Non-pigmented ciliary epithelial cell (primary cell): Measurements from ENCODE around the gene CH25H.
"Not testable (repeated sequence)": the region's sequence is repeated elsewhere in the genome, so short reads cannot be mapped to it uniquely, and the experiment has no call there.

Source experiments
- DNase-seq: peaks from one replicate; pipeline ENCODE4 v3.0.0-alpha.2; 2010; ENCODE audit warnings: low read depth

Gene CH25H, protein sequence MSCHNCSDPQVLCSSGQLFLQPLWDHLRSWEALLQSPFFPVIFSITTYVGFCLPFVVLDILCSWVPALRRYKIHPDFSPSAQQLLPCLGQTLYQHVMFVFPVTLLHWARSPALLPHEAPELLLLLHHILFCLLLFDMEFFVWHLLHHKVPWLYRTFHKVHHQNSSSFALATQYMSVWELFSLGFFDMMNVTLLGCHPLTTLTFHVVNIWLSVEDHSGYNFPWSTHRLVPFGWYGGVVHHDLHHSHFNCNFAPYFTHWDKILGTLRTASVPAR

DNA sequence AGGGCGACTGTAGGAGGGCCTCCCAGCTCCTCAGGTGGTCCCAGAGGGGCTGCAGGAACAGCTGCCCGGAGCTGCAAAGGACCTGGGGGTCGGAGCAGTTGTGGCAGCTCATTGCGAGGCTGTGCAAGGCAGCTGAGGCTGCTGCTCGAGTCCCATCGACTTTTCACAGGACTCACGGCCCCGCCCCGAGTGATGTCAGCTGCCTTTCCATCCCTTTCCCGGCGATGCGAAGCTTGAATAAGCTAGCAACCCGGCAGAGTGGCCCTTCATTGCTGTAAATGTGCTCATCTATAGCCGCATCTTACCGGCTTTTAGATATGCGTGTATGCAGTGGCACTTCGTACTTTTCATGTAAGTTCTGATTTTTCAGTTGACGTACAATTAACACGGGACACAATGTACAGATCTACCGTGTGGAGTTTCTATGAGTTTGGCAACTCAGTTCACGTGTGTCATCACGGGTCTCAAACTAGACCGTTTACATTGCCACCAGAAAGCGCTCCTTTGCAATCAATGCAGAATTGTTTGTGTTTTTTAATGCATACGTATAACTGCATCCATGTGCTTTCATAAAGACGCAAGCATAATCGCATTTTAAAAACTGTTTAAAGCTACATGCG is at the start of gene CH25H:
Gene CH25H, minus strand, starts transcription at position 137 of the 620 bp plus-strand sequence. Its CDS starts 25 bp downstream, at position 112.
- no peak for DNase-seq

DNA sequence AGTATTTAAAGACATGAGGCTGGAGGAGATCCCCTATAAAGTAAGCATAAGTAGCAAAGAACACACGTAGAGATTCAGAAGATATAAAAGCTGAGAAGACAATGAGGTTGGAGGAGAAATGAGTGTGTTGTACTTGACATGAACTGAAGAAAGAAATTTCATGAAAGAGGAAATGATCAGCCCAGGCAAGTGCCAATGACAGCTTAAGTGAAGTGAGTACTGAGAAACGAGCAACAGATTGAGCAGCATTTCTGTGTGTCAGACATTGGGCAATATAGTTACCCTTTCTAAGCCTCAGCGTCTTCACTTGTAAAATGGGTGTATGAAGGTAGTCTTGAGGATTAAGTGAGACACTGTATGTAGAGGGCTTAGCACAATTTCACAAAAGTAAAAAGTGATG is 49.2 kb upstream of the CH25H start:
- no peak for DNase-seq

DNA sequence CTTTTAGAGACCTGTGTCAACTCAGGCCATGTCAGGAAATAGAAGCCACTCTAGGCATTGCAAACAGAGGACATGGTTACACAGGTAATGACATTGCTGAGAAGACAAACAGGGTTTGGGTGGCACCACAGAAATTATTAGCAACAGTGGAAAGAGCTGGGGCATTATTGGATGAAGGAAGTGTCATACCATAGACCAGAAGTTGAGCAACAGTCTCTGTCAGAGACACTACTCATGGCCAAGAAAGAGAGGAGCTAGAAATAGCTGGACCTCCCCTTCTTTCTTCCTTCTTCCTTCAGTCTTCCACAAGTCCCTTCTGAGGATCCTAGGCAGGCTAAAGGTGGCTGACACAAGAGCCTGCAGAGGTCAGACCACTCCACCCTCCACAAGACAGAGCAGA is 48.7 kb upstream of the CH25H start:
- DNase-seq = no peak

DNA sequence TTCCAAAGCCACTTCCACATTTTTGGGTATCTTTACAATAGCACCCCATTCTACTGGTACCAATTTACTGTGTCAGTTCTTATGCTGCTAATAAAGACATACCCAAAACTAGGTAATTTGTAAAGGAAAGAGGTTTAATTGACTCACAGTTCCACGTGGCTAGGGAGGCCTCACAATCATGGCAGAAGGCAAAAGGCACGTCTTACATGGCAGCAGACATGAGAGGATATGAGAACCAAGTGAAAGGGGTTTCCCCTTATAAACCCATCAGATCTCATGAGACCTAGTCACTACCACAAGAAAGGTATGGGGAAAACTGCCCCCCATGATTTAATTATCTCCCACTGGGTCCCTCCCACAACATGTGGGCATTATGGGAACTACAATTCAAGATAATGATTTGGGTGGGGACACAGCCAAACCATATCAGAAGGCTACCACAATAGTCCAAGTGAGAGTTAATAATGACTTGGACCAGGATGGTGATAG is 48.0 kb upstream of the CH25H start:
- not testable (repeated sequence) for DNase-seq

DNA sequence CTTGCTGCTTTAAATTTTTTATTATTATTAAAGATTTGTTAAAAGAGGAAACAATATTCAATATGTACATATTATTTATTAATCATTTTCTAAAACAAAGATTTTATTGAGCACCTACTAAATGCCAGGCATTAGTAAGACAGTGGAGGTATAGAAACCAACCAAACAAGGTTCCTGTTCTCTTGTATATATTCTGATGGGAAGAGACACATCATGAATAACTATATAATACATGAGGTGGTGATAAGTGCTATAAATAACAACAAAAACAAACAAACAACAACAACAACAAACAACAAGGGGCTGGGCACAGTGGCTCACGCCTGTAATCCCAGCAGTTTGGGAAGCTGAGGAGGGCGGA is 45.1 kb upstream of the CH25H start:
- DNase-seq = no peak

DNA sequence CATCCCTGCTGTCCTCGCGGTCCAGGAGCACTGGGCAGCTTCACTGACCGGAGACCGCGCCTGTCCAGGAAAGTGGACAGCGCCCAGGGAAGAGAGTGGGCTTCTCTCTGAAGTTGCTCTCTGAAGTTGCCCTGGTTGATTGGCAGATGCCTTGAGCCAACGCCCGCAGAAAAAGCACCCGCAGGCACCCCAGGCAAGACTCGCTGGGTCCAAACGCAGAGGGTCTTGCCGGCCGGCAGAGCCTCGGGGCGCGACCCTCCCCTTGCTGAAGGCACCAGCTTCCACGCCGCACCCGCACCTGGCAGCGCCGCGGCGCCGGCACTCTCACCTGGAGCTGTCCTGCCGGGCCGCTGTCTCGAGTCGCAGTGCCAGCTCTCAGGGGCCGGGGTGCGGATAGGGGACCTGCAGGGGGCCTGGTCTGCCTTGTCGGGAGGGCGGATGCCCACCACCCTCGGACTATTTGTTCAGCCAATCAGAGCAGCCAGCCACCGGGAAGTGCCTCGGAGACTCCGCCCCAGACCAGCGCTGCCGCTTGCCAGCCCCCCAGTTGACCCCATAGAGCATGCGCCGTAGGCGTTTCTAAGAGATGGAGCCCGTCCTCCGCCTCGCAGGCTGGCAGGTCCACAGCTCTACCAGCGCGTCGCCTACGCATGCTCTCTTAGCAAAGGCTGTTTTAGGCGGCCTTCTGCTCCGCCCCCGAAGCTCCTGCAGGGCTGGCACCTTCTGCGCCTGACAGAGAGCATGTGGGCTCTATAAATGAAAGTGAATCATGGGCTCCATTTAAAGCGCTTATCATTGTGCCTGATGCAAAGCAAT is 44.5 kb upstream of the CH25H start, which contains the start of gene LIPA:
Gene LIPA, minus strand, starts transcription at position 367 of the 816 bp plus-strand sequence. CDS start 4,127 bp downstream, outside the sequence.
- DNase-seq = peak; percentile 82

DNA sequence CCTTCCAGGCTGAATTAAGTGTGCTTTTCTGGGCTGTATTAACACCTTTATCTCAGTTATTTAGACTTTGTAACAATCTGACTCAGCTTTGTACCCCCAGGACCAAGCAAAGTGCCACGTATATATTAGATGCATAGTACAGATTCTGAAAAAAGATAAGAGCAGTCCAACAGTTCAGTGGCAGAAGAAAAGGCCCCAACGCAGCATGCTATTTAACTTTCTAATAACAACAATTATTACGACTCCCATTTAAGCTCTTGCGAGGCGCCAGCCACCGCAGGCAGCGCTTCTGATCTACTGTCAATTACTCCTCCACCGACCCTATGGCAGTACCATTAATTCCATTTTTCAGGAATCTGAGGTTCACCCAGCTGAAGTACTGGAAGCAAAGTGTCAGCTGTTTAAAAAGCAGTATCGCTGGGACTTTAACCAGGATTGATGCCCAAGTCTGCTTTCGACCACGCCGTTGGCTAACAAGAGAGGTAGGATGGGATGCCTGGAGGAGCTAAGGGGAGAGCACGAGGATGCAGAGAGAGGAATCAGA is 43.8 kb upstream of the CH25H start:
- no peak for DNase-seq

DNA sequence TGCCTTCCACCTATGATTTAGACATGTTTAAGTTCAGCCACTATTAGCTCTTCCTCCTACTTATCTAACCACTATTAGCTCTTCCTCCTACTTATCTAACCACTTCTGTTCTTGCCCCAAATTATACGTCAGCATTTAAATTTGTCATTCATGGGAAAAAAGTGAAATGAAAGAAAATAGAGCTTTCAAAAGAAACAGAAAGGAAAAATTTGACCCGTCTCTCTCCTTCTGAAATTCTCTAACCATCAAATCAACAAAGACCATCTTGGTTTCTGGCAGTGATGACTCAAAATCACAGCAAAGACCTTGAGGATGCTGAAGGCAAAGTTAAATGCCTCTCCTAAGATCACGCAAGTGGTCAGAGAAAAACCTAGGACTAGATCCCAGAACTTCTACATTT is 41.9 kb upstream of the CH25H start:
- no peak for DNase-seq

DNA sequence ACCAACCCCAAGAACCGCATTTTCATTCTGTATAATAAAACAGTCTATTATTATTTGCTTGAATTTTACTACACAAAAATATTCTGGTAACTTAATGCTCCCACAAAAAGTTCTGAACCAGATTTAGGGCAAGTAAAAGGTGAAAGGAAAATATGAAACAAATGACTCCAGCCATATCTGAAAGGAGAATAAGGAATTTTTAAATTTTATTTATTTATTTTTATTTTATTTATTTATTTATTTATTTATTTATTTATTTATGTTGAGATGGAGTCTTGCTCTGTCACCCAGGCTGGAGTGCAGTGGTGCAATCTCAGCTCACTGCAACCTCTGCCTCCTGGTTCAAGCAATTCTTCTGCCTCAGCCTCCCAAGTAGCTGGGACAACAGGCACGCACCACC is 40.5 kb upstream of the CH25H start:
- not testable (repeated sequence) for DNase-seq

DNA sequence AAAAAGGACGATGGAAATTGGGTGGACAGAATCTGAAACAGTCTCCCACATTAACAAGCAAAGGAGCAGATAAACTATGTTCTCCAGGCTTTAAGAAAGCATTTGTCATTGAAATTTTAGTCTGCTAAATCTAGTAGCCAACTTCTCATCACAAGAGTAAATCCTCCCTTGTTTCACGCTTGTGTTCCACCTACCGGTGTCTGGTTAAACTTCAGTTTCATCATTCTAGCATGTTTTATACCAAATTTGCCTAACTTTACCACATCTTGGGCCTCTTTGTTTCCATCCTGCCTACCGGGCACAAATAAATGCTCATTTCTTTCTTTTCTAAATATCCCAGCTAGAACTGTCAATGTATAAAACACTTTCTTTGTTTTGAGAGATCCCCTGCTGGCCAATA is 38.7 kb upstream of the CH25H start:
- DNase-seq = no peak

DNA sequence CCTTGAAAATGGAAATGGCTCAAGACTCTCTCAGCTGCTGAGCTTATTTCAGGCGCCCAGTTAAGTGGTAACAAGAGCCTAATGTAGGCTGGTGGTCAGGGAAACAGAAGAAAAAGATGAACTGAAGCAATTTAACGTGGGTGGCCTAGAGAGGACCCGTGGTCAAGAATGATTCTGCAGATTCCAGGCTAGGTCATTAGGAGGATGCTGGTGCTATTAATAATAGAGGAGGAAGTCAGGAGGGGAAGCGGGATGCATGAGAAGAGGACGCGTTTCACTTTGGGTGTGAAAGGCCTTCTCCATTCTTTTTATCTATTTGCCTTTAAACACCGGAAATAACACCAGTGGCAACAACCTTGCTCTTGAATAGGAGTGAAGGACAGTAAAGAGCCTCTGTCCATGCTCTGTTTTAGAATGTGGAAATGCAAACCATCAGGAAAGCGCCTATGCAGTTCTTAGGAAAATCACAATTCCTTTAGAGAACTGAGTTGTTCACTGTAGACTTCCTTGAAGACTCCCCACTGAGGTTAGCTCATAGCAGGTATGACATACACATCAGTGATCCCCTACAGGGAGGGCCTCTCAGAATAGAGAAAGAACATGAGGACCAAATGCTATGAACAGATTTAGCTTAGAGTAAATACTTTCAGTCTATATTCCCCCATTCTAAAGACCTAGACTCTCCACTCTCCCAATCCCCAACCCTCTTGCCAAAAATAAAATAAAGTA is 35.9 kb upstream of the CH25H start:
- DNase-seq = no peak

DNA sequence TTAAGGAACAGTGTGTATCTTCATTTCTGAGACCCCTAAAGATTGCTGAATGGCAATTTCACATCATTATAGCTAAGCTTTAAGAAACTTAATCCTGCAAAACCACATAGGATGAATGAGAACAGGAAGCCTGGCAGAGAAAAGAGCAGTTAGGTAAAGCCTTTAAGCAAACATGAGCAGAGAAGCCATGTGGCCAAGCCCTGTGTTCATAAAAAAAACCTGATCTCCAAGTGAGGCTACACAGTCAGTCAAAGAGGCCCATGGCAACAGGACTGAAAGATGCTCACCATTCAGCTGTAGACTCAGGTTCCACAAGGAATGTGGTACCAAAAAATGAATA is 35.2 kb upstream of the CH25H start:
- no peak for DNase-seq

DNA sequence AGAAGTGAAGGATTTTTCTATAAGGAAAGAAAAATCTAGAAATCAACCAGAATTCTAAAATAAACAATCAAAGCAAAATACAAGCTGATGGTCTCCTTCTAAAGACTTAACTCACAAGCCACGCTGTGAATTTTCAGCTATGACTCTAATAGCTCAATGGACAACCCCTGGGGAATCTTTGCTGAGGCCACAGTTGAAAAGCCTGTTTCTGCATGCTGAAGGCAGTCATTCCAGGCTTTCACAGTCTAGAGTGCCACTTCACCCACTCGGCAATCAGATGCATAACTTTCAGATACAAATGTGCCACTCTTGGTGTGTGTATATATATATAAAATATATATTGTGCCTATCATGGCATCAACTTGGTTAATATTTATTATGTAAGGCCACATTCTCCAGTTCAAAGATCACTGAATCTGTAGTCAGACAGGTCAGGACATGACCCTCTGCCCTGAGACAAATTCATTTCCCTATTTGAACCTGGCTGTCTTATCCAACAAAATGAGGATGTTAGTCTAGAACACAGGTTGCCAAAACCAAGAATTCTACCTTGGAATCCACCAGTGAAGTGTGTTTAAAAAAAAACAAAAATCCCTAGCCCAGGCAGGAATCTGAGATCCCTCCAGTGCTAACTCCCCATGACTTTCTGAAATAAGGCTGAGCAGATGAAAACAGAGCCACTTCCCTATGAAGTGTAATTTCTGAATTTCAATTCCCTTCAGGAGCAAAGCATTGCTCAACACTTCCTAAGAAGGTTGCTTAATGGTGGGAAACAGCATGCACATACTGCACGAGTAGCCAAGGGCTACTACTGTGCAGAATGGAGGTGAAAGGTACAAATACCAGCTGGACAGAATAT is 34.6 kb upstream of the CH25H start:
- no peak for DNase-seq

DNA sequence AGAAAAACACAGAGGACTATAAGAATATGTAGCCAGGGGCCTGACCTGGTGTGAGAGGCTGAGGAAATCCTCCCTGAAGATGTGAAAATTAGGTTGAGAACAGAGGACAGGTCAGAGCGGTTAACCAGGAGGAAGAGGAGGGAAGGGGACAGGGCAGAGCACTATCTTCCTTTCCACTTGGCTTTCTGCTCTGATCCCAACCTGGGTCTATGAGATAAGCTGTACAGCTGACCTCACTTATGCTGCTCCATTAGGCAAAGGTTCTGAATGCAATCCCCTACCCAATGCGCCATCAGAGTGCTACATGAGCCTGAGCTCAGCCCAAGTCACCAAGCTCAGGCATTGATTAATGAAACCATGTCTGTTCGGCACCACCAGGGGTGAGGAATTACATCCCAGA is 33.9 kb upstream of the CH25H start:
- DNase-seq = no peak

DNA sequence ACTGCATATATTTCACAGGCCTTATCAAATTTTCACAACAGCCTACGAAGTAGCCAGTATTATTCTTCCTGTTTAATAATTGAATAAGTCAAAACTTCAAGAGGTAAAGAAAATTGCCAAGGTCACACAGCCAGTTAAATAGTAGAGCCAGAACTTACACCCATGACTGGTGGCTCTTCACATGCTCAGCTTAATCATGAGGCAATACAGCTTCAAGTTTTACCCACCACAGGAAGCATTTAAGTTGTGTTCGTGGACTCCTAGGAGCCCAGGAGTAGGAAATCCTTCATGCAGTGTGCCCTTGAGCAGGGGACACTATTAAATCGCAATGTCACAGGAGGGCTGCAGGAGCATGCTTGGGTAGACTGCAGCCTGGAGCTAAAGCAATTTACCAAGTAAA is 33.4 kb upstream of the CH25H start:
- no peak for DNase-seq

DNA sequence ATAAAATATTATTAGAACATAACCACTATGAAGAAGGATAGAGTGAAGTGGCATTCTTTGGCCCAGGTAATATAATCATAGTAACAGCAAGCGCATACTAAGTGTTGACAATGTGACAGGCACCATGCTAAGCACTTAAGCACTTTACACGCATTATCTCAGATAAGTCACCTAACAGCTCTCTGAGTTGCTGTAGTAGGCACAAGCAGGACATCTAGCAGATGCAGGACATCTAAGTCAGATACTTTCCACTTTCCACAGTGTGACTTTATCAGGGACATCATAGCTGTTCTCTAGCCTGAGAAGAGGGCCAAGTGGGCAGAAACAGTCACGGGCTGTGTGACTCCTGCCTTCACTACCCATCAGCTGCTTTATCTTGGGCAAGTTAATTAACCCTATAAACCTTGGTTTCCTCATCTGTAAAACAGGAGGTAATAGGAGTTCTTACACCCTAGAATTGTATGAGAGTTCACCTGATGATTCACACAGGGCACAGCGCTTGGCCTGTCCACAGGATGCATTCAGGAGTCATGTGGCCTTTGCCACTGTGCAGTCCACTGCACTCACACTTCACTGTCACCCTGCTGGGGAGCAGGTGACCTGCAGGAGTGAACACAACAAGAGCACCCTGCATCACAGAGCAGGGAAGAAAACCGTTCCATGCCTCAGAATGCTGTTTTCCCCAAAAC is 32.0 kb upstream of the CH25H start:
- no peak for DNase-seq

DNA sequence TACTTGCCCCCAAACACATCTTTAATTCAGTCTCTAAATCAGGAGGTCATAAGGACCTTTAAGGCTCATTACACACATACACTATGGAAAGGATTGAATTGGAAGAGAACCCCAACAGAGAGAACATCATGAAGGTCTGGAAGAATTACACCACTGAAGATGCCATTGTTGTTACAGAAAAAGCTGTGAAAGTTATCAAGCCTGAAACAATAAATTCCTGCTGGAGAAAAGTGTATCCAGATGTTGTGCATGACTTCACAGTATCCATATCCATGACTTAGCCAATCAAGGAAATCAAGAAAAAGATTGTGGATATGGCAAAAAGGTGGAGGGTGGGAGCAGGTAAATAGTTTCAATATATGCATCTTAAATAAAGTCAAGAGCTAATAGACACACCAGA is 30.7 kb upstream of the CH25H start:
- DNase-seq = no peak

DNA sequence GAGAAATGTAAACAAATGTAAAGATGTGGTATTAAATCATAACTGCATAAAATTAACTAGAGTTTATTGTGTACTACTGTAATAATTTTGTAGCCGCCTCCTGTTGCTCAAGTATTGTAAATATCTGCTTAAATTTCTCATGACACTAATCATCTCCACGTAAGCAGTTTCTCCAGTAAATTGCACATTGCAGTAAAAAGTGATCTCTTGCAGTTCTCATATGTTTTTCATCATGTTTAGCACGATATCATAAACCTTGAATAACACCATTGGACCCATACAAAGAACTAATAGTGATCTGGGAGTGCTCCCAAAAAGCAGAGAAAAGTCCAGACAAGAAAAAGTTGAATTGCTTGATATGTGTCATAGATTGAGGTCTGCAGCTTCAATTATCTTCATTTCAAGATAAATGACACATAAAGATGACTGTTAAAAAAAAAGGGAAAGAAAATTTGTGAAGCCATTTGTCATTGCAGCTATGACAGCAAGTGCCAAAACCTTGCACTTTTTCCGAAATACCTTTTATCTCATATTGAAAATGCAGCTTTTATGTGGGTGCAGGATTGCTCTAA is 29.2 kb upstream of the CH25H start:
- DNase-seq = no peak

DNA sequence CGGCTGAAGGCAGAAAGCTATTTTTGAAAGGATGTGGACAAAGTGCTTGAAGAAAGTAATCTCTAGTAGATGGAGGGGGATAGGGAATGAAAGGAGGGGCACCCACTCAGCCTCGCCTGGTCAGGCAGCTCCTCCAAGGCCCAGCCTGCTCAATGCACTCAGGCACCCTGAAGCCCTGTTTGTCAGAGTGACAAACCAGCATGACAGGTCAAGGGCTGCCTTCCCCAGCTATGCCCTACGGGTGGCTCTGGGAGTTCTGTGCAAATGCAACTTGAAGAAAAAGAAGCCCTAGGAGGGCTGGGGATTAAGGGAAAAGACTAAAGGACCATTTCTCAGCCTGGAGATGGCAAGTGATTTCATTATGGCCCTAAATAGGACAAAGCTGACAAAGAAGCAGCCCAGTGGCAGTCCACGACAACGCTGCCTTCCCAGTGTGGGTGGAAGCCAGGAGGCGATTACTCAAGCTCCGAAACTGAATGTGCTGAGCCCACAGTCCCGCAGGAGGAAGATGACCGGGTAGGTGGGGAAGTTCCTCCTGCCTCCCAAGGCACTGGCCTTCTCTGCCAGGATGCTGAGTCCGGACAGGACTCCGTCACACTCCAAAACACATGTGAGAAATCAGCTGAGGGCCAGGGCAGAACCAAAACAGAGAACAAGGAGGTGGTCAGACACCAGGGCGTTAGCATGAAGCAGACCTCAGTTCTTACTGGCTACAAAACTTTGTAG is 28.1 kb upstream of the CH25H start:
- no peak for DNase-seq
